K562 (cell line): ENCODE measurements around the gene C2. TPM values are rescaled to one million over a fixed set of nuclear protein-coding genes. Genes with fewer than 3 reads are reported as not detected.

ENCODE experiments used
- ARID1B ChIP-seq: fragments of 450-650 bp; IDR thresholded peaks from 2 replicates; pipeline ENCODE4 v1.6.1; 2016; ENCODE audit warnings: antibody characterized with exemption, mild to moderate bottlenecking, inconsistent platforms
- BCOR ChIP-seq: fragments of 450-650 bp; IDR thresholded peaks from 2 replicates; pipeline ENCODE4 v1.6.1; 2016
- CHD2 ChIP-seq: IDR thresholded peaks from 2 replicates; pipeline ENCODE4 v1.6.1; 2011; ENCODE audit warnings: low read depth, low read length
- CHD4 ChIP-seq: fragments of 200-600 bp; sonication (generic); IDR thresholded peaks from 3 replicates; pipeline ENCODE4 v1.6.1; 2012; ENCODE audit warnings: low read depth, mild to moderate bottlenecking, mixed read lengths, low read length, inconsistent platforms; ENCODE audit not compliant: insufficient read depth, insufficient replicate concordance, poor library complexity, severe bottlenecking
- ETV6 ChIP-seq, 3 experiments: fragments of 150-350 bp in 1 of 3; sonication (generic) in 1 of 3; formaldehyde crosslinking in 1 of 3; IDR thresholded peaks; 2 replicates each; pipeline versions ENCODE4 v1.6.1 to v1.8.0; 2014 to 2022; ENCODE audit warnings: borderline replicate concordance in 2 of 3, low read depth in 2 of 3, antibody characterized with exemption in 1 of 3, low read length in 1 of 3, mild to moderate bottlenecking in 1 of 3, missing genetic modification reagents in 1 of 3
- FOXK1 ChIP-seq: sonication (generic); formaldehyde crosslinking; IDR thresholded peaks from 2 replicates; pipeline ENCODE4 v1.8.0; 2022; ENCODE audit warnings: missing genetic modification reagents, mild to moderate bottlenecking, borderline replicate concordance
- FOXK2 ChIP-seq, 2 experiments: fragments of 450-650 bp; IDR thresholded peaks in 1 of 2; conservative IDR thresholded peaks in 1 of 2; 2 replicates each; pipeline ENCODE4 v1.6.1; 2016; ENCODE audit warnings: low read depth in 2 of 2, mild to moderate bottlenecking in 1 of 2
- FUS ChIP-seq: fragments of 200-400 bp; formaldehyde crosslinking; optimal IDR thresholded peaks from 2 replicates; pipeline ENCODE3; 2017; ENCODE audit warnings: low read depth, low read length
- GTF2A2 ChIP-seq: IDR thresholded peaks from 2 replicates; pipeline ENCODE4 v1.6.1; 2016; ENCODE audit warnings: mild to moderate bottlenecking, missing genetic modification characterization, missing compliant biosample characterization
- HDAC3 ChIP-seq: fragments of 450-650 bp; IDR thresholded peaks from 2 replicates; pipeline ENCODE4 v1.6.1; 2018; ENCODE audit warnings: borderline replicate concordance, mild to moderate bottlenecking, moderate library complexity; ENCODE audit not compliant: partially characterized antibody
- JUN ChIP-seq, 2 experiments: sonication (generic) in 1 of 2; formaldehyde crosslinking in 1 of 2; IDR thresholded peaks; 2 replicates each; pipeline versions ENCODE4 v1.6.1 to v1.8.0; 2012 to 2022; ENCODE audit warnings: borderline replicate concordance in 2 of 2, mild to moderate bottlenecking in 2 of 2, improper control_type of control experiment in 1 of 2, low read depth in 1 of 2, low read length in 1 of 2, missing genetic modification reagents in 1 of 2
- JUND ChIP-seq, 2 experiments: IDR thresholded peaks; 2 replicates in 1 of 2; 3 replicates in 1 of 2; pipeline ENCODE4 v1.6.1; 2011; ENCODE audit warnings: borderline replicate concordance in 2 of 2, low read depth in 2 of 2, low read length in 2 of 2, improper control_type of control experiment in 1 of 2, missing biosample characterization in 1 of 2, missing genetic modification characterization in 1 of 2, missing genetic modification reagents in 1 of 2
- MTA1 ChIP-seq: fragments of 450-650 bp; IDR thresholded peaks from 2 replicates; pipeline ENCODE4 v1.6.1; 2017; ENCODE audit warnings: borderline replicate concordance
- NR4A1 ChIP-seq, 2 experiments: fragments of 250-450 bp in 1 of 2; fragments of 450-650 bp in 1 of 2; sonication (Bioruptor Pico) in 1 of 2; IDR thresholded peaks; 2 replicates each; pipeline versions ENCODE4 v1.4.0 to v1.6.1; 2016 to 2020; ENCODE audit warnings: mild to moderate bottlenecking in 2 of 2, missing compliant biosample characterization in 1 of 2, missing genetic modification characterization in 1 of 2, moderate library complexity in 1 of 2
- POLR2A ChIP-seq: fragments of 450-650 bp; conservative IDR thresholded peaks from 2 replicates; pipeline ENCODE4 v1.6.1; 2016
- SIX5 ChIP-seq, 2 experiments: IDR thresholded peaks; 2 replicates each; pipeline ENCODE4 v1.6.1; 2011; ENCODE audit warnings: low read length in 2 of 2, borderline replicate concordance in 1 of 2, low read depth in 1 of 2, mild to moderate bottlenecking in 1 of 2, moderate library complexity in 1 of 2; ENCODE audit not compliant: insufficient read depth in 1 of 2
- STAG1 ChIP-seq: sonication (generic); formaldehyde crosslinking; IDR thresholded peaks from 2 replicates; pipeline ENCODE4 v1.5.0; 2020; ENCODE audit warnings: missing genetic modification reagents, borderline replicate concordance
- ZFX ChIP-seq: sonication (generic); formaldehyde crosslinking; IDR thresholded peaks from 2 replicates; pipeline ENCODE4 v1.8.0; 2022; ENCODE audit warnings: mild to moderate bottlenecking, missing genetic modification reagents, moderate library complexity
- ZNF263 ChIP-seq: sonication (generic); formaldehyde crosslinking; IDR thresholded peaks from 2 replicates; pipeline ENCODE4 v1.8.0; 2022; ENCODE audit warnings: mild to moderate bottlenecking, missing genetic modification reagents, borderline replicate concordance
- polyA plus RNA-seq, 8 experiments: library from polyadenylated mRNA; depleted of rRNA in 4 of 8; stranded (reverse) in 5 of 8; unstranded in 3 of 8; fragments of >200 nt; fragmentation: Nextera tagmentation in 2 of 8; fragmentation: Illumina TruSeq in 1 of 8; extraction: Ambion mirVana in 2 of 8; extraction: Trizol in 1 of 8; gene quantifications; 2 replicates each; pipeline versions ENCODE4 v1.2.1 to v1.2.3, GENCODE V29; 2011 to 2014; ENCODE audit warnings: inconsistent platforms in 1 of 8, missing spikeins in 1 of 8
- total RNA-seq, 7 experiments: library from RNA; depleted of rRNA in 6 of 7; stranded (reverse); fragments of >200 nt in 6 of 7; fragmentation: Illumina TruSeq in 2 of 7; extraction: Trizol in 2 of 7; gene quantifications; 2 replicates each; pipeline versions ENCODE4 v1.2.1 to v1.2.3, GENCODE V29; 2011 to 2021; ENCODE audit warnings: low replicate concordance in 1 of 7
- TF ChIP-seq, protein P1 (sequence below): fragments of 250-450 bp; sonication (Bioruptor Pico); IDR thresholded peaks from 2 replicates; pipeline ENCODE4 v1.5.0; 2022; ENCODE audit warnings: mild to moderate bottlenecking
- TF ChIP-seq, protein P2 (sequence below): sonication (generic); formaldehyde crosslinking; IDR thresholded peaks from 2 replicates; pipeline ENCODE4 v1.8.0; 2022; ENCODE audit warnings: mild to moderate bottlenecking, missing genetic modification reagents, borderline replicate concordance

C2 gene
- total and polyA plus RNA-seq, 9 of the 15 experiments (the other 6 are each of a cell fraction or from before 2014, with no cell fraction given), result 0.05 to 1.1 (median 0.39) TPM; not detected in 1

- peak; percentile 30; the same call in 1 of the 2 replicates for TF ChIP-seq ZFX
- TF ChIP-seq, protein P1, sequence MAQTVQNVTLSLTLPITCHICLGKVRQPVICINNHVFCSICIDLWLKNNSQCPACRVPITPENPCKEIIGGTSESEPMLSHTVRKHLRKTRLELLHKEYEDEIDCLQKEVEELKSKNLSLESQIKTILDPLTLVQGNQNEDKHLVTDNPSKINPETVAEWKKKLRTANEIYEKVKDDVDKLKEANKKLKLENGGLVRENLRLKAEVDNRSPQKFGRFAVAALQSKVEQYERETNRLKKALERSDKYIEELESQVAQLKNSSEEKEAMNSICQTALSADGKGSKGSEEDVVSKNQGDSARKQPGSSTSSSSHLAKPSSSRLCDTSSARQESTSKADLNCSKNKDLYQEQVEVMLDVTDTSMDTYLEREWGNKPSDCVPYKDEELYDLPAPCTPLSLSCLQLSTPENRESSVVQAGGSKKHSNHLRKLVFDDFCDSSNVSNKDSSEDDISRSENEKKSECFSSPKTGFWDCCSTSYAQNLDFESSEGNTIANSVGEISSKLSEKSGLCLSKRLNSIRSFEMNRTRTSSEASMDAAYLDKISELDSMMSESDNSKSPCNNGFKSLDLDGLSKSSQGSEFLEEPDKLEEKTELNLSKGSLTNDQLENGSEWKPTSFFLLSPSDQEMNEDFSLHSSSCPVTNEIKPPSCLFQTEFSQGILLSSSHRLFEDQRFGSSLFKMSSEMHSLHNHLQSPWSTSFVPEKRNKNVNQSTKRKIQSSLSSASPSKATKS (CRISPR knock-in tag), result 0 out of 2 replicates have a peak, but pooled peaks have one; percentile 6
- peak; percentile 86; the same call in 1 of the 2 replicates for TF ChIP-seq FOXK1
- TF ChIP-seq GTF2A2 (tag), result peak; percentile 70; the same call in 1 of the 2 replicates
- no peak for TF ChIP-seq JUN (IDR thresholded peaks at IDR 0.05; ENCODE audit: borderline replicate concordance, low read depth, low read length)
- peak; percentile 43; the same call in 1 of the 2 replicates for TF ChIP-seq JUN (CRISPR knock-in tag; IDR thresholded peaks at IDR 0.05; ENCODE audit: borderline replicate concordance)
- no peak for TF ChIP-seq CHD2
- TF ChIP-seq, protein P2, sequence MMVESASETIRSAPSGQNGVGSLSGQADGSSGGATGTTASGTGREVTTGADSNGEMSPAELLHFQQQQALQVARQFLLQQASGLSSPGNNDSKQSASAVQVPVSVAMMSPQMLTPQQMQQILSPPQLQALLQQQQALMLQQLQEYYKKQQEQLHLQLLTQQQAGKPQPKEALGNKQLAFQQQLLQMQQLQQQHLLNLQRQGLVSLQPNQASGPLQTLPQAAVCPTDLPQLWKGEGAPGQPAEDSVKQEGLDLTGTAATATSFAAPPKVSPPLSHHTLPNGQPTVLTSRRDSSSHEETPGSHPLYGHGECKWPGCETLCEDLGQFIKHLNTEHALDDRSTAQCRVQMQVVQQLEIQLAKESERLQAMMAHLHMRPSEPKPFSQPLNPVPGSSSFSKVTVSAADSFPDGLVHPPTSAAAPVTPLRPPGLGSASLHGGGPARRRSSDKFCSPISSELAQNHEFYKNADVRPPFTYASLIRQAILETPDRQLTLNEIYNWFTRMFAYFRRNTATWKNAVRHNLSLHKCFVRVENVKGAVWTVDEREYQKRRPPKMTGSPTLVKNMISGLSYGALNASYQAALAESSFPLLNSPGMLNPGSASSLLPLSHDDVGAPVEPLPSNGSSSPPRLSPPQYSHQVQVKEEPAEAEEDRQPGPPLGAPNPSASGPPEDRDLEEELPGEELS, result peak; percentile 79; the same call in 1 of the 2 replicates
- TF ChIP-seq CHD4, result peak; percentile 14
- peak; percentile 54 for TF ChIP-seq POLR2A
- 0 out of 2 replicates have a peak, but pooled peaks have one; percentile 43 for TF ChIP-seq MTA1
- TF ChIP-seq BCOR, result peak; percentile 85
- TF ChIP-seq NR4A1 (CRISPR knock-in tag; IDR thresholded peaks at IDR 0.05), result no peak
- TF ChIP-seq NR4A1 (tag; IDR thresholded peaks at IDR 0.05), result peak; percentile 76; the same call in 1 of the 2 replicates
- TF ChIP-seq FUS, result no peak
- 0 out of 2 replicates have a peak, but pooled peaks have one; percentile 11 for TF ChIP-seq STAG1 (CRISPR knock-in tag)
- peak; percentile 14 for TF ChIP-seq HDAC3
- no peak for TF ChIP-seq SIX5 (IDR thresholded peaks at IDR 0.05; ENCODE audit: borderline replicate concordance in 1 of 2, insufficient read depth in 1 of 2, low read depth in 1 of 2, low read length in 2 of 2)
- peak; percentile 67 for TF ChIP-seq ARID1B
- TF ChIP-seq ETV6 (IDR thresholded peaks at IDR 0.05; ENCODE audit: borderline replicate concordance in 1 of 2, low read depth in 2 of 2, low read length in 1 of 2), result no peak
- 0 out of 2 replicates have a peak, but pooled peaks have one; percentile 79 for TF ChIP-seq ETV6 (CRISPR knock-in tag; IDR thresholded peaks at IDR 0.05; ENCODE audit: borderline replicate concordance)
- TF ChIP-seq ZNF263 (CRISPR knock-in tag), result peak; percentile 62; the same call in 1 of the 2 replicates
- TF ChIP-seq FOXK2 (conservative IDR thresholded peaks at IDR 0.05 in 1 of 2, IDR thresholded peaks at IDR 0.05 in 1 of 2; ENCODE audit: low read depth in 2 of 2), result 0 out of 4 replicates have a peak, but pooled peaks of 1 of the 2 experiments have one; percentile 8
- TF ChIP-seq JUND (IDR thresholded peaks at IDR 0.05; ENCODE audit: borderline replicate concordance, low read depth, low read length), result peak; percentile 73
- TF ChIP-seq JUND (tag; IDR thresholded peaks at IDR 0.05; ENCODE audit: borderline replicate concordance, low read depth, low read length), result peak; percentile 88; the same call in 2 of the 3 replicates
These were observed 45.3 kb downstream of the C2 start (continued) for GRCh38 chr6:31972709-31973350.
